RPMI8226 (cell line): ENCODE measurements around the gene ZNF668.
A peak's percentile ranks its signal among the peaks of the same experiment; 100 is the strongest.
"Not testable (repeated sequence)": the region's sequence is repeated elsewhere in the genome, so short reads cannot be mapped to it uniquely, and the experiment has no call there.

Experiments used
- DNase-seq: peaks from one replicate; pipeline ENCODE4 v3.0.0-alpha.2; 2015

The ZNF668 gene

DNA sequence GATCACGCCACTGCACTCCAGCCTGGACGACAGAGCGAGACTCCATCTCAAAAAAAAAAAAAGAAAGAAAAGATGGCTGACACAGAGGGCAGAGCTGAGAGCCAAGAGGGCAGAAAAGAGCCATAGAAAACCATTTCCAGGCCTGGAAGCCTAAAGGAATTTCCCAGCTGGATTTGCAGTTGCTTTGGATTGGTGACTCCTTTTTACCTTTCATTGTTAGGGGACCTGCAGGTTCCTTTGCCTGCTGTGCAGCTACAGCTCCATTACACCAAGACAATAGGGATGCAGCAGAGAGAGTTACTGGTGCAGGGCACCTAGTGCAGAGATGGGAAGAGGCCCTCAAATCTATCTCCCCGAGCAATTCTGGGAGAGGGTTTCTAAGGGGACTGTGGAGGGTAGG lies 18.4 kb downstream of the ZNF668 start:
- no peak for DNase-seq

DNA sequence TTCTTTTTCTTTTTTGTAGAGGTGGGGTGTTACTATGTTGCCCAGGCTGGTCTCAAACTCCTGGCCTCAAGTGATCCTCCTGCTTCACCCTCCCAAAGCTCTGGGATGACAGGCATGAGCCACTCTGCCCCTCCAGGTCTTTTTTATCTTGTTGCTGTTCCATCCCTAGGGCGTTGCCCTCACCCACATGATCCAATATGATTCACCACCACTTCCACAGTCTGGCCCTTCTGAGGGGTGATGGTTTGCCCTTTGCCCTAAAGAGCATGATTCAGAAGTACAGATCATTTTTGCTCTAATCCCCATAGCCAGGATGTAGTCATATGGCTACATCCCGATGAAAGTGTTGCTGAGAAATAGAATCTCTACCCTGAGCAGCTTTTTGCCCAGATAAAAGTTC lies 21.9 kb downstream of the ZNF668 start:
- DNase-seq, result no peak

DNA sequence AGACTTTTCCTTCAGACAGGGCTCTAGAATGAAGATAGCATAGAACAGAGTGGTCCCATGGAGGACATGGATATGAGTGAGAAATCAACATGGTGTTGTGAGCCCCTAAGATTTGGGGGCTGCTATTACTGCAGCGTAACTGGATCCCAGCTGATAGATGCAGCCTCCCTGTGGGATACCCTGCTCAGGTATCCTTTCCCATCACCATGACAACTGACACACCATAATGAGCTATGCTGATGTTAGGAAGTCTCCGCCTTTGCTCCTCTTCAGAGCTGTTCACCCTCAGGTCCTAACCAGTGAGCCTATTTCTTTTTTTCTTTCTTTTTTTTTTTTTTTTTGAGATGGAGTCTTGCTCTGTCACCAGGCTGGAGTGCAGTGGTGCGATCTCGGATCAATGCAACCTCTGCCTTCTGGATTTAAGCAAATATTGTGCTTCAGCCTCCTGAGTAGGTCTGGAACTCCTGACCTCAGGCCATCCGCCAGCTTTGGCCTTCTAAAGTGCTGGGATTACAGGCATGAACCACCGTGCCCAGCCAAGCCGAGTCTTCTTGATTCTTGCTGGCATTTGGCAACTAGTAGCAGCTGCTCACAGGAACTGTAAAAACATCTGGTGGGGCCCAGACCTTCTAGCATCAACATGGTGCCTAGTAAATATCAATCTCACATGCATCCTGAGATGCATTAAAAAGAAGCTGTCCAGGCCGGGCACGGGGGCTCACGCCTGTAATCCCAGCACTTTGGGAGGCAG lies 23.6 kb downstream of the ZNF668 start:
- DNase-seq, result no peak

DNA sequence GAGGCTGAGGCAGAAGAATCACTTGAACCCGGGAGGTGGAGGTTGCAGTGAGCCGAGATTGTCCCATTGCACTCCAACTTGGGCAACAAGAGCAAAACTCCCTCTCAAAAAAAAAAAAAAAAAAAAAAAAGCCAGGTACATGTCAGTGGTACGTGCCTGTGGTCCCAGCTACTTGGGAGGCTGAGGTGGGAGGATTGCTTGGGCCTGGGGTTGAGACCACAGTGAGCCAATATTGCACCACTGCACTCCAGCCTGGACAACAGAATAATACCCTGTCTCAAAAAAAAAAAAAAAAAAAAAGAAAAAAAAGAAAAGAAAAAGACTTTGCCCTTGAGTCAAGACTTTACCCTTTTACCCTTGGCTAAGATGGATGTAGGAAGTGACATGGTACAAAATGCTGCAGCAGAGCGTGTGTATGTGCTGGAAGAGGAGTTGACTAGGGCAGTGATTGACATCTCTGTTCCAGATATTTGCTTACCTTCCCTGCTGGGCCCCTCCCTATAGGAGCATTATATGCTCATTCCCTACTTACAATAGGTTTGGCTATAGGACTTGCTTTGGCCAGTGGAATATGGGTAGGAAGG lies 30.1 kb downstream of the ZNF668 start:
- DNase-seq, result no peak

DNA sequence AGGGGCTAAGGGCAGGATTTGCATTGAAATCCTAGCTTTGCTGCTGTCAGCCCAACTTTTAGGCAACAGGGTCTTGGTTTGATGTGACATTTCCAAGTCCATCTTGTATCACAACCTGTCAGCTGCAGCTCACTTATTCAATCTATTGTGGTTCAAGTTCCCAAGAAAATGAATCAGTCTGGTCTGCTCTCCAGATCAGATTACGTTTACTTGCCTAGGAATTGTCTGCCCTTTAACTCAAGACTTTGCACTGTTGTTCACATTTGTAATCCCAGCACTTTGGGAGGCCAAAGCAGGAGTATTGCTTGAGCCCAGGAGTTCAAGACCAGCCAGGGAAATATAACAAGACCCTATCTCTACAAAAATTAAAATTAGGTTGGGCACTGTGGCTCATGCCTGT lies 30.7 kb downstream of the ZNF668 start:
- no peak for DNase-seq

DNA sequence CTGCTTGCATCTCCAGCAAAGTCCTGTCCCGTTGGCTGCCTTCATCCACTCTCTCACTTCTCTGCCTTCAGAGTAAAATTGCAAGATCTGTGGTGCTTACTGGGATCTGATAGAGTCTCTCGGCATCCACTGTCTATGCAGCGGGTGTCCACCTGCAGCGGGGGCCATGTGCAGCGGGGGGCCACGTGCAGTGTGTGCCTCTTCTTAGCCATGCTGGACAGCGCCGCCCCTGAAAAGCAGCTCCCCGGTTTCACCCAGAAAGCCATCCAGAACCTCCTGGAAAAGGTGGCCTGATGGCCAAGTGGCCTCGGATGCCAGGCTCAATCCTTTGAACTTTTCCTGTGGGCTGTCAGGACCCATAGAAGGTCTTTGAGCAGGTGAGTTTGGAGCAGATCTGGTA lies 31.2 kb downstream of the ZNF668 start:
- no peak for DNase-seq

DNA sequence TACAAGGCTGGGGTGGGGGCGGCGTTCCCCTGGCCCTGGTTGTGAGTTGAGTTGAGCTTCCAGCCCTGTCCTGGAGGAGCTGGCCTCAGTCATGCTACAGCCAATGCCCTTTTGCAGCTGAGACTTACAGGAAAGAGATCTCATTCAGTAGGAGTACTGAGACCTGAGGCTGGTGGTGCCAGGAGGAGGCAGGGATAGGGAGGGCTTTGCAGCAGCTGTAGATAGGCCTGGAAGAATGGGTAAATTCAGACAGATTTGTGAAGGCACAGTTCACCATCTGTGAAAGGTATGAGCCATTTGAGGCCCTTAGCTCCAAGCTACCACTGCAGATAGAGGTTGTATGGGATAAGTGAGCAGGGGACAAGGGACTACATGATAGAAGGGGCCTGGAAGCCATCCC lies 35.0 kb downstream of the ZNF668 start:
- DNase-seq, result no peak

DNA sequence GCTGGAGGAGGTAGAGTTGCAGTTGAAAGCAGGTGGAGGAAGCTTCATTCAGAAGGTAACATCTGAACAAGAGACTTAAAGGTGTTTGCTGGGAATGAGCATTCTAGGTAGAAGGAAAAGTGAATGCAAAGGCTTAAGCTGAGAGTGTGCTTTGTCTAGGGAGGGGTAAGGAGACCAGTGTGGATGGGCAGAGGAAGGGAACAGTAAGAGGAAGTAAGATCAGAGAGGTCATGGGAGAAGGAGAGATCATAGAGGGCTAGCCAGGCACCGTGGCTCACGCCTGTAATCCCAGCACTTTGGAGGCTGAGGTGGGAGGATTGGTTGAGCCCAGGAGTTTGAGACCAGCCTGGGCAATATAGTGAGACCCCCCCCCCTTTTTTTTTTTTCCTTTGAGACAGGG lies 37.3 kb downstream of the ZNF668 start:
- no peak for DNase-seq

DNA sequence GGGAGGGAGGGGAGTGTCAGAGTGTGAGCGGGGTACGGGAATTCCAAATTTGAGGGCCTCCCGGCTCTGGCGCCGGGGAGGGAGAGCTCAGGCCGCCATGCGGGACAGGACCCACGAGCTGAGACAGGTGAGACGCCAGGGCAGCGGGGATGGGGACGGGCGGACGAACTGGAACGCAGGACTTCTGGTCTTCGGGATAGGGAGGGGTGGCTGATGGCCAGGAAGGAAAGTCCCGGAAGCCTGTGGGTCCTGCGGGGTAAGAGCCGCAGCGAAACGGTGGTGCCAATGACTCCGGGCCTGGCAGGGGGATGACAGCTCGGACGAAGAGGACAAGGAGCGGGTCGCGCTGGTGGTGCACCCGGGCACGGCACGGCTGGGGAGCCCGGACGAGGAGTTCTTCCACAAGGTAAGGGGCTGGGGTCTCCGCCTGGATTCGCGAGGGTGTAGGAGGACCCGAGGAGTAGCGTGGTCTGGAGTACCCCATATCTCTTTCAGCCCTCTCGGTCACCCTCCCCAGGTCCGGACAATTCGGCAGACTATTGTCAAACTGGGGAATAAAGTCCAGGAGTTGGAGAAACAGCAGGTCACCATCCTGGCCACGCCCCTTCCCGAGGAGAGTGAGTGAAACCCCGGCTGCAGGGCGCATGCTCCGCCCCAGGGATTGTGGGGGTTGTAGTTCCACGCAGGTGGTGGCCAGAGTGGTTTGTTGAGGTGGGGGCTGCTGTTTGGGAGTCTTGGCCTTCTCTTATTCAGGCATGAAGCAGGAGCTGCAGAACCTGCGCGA lies 40.1 kb downstream of the ZNF668 start:
- DNase-seq, result peak; percentile 92

DNA sequence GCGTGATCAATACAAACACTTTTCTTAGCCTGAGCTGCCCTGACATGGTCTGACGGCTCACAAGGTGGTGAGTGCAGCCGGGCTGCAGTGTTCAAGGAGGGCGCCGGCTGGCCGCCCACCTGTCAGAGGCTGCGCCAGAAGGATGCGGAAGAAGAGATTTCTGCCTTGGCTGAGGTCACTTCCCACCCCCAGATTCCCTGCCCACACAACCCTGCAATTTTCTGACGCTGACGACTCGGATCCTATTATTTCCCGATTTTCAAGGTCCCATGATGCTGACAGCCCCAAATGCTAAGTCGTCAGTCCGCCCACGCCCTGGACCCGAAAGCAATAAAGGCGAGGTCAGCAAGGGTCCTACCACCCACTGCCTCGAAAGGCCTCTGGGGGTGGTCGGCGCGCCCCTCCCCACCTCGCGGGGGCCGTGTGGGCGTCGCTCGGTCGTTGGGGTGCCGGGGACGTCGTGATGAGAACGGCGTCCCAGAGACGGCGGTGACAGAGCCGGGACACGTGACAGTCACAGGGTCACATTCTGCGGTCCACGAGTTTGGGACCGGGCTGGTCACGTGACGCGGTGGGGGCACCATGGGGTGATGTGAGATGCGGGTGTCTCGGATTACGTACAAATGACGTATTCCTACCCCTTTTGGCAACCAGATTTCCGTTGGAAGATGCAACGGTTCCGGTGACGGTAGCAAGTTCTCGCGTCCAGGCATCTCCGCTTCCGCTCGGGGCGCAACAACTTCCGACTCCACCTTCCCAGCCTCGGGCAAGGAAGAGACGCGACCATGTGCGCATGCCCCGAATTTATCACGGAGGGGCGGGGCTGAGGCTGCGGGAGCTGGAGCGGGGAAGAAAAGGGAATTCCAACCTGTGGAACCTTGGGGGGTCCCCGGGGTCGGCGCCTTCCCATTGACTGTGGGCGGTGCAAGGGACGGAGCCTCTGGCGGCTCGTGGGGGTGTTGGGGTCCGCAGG lies 41.0 kb downstream of the ZNF668 start, which contains the start of gene STX4:
Gene STX4 (plus strand): TSS at position 823 of the 973 bp plus-strand sequence. CDS start 248 bp downstream, outside the sequence.
- peak; percentile 98 for DNase-seq

DNA sequence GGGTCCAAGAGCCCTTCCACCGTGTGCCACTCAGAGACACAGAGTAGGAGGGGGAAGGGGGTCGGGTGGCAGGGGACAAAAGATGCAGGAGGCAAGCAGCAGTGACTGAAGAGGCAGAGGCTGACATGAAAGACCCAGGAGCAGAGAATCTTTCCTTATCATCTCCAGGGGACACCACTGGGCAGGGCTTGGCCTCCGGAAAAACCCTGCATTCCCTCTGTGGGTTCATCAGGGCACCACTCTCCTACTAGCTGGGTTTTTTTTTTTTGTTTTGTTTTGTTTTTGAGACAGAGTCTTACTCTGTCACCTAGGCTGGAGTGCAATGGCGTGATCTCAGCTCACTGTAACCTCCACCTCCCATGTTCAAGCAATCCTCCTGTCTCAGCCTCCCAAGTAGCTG lies 42.8 kb downstream of the ZNF668 start:
- DNase-seq, result no peak

DNA sequence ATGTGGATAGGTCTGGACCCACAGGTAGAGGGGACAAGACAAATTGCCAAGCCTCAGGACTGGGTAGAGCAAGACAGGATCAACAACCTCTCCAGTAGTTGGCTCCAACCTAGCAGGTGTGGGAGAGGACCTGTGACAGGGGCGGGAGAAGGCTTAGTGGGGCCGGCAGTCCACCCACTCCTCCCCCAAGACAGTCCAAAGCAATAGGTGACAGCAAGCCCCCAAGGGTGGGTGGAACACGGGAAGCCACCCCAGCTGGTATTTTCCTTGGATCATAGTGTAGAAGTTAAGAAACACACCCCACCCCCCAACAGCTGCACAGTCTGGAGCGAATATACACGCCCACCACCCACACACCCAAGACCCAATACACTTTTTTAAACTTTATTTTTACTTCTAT lies 44.8 kb downstream of the ZNF668 start:
- no peak for DNase-seq

DNA sequence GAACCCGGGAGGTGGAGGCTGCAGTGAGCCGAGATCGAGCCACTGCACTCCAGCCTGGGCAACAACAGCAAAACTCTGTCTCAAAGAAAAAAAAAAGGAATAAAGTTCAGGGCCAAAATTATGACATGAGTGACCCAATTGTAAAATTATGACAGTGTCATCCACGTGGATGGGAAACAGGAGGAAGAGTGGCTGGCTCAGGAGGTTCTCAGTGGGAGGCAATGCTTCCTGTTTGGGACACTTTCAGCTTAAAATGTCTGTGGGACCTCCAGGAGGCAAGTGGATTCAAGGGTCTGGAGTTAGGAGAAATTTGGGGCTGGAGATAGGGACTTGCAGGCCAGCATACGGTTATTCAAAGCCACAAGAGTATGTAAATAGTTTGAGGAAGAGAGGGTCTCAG lies 48.7 kb downstream of the ZNF668 start:
- no peak for DNase-seq

DNA sequence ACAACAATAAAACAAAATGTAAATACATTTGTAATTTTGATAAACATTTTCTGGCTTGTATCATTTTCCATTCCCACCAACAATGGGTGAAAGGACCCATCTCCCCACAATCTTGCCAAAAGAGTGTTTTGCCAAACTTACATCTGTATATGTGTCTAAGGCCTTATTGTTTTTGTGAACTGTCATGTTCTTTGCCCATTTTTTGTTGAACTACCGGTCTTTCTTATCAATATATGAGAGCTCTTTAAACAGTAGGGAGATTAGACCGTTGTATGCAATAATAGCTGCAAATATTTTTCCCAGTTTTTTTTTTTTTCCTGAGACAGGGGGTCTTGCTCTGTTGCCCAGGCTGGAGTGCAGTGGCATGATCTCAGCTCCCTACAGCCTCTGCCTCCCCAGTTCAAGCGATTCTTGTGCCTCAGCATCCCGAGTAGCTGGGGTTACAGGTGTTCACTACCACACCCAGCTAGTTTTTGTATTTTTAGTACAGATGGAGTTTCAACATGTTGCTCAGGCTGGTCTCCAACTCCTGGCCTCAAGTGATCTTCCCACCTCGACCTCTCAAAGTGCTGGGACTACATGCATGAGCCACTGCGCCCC lies 50.3 kb downstream of the ZNF668 start:
- no peak for DNase-seq

DNA sequence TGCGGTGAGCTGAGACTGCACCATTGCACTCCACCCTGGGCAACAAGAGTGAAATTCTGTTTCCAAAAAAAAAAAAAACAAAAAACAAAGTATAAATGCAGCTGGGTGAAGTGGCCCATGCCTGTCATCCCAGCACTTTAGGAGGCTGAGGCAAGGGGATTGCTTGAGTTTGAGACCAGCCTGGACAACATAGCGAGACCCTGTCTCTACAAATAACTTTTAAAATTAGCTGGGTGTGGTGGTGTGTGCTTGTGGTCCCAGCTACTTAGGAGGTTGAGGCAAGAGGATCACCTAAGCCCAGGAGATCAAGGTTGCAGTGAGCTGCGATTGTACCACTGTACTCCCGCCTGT lies 50.8 kb downstream of the ZNF668 start:
- DNase-seq, result no peak

DNA sequence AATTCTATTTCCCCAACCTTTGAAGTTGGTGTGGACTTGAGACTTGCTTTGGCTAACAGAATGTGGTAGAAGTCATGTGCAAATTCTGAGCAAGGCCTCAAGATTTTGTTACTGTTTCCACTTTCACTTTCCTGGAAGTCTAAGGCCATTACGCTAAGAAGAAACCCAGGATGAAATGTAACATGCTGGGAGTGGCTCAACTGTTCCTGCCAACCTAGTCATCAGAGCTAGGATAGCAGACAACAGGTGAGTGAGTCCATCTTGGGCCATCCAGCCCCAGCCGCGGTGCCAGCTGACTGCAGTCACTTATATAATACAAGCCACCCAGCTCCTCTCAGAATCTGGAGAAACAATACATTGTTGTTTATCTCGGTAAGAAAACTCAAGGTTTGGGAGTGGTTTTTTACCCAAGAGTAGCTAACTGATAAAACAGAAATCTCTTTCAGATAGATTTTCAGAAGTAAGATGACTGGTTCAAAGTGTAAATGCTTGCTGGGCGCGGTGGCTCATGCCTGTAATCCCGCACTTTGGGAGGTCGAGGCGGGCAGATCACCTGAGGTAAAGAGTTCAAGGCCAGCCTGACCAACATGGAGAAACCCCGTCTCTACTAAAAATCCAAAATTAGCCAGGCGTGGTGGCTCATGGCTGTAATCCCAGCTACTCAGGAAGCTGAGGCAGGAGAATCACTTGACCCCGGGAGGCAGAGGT lies 51.3 kb downstream of the ZNF668 start:
- no peak for DNase-seq

DNA sequence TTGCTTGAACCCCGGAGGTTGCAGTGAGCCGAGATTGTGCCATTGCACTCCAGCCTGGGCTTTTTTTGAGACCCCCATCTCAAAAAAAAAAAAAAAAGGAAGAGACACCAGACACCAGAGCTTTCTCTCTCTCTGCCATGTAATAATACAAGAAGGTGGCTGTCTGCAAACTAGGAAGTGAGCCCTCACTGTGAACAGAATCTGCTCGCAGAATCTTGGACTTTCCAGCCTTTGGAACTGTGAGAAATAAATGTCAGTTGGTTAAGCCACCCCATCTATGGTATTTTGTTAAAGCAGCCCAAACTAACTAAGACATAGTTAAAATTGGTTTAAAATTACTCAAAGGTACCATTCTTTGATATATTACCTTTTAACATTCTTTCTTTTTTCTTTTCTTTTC lies 53.5 kb downstream of the ZNF668 start:
- no peak for DNase-seq

DNA sequence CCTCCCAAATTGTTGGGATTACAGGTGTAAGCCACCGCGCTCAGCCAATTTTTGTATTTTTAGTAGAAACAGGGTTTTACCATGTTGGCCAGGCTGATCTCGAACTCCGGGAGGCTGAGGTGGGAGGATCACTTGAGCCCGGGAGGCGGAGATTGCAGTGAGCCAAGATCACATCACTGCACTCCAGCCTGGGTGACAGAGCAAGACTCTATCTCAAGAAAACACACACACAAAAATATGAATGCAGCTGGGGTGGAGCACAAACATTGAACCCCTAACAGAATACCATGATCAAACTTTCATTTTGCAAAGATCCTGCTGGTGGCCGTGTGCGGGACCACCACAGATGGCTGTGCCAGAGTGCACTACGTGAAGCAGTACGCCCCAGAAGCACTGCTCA lies 56.3 kb downstream of the ZNF668 start:
- not testable (repeated sequence) for DNase-seq

DNA sequence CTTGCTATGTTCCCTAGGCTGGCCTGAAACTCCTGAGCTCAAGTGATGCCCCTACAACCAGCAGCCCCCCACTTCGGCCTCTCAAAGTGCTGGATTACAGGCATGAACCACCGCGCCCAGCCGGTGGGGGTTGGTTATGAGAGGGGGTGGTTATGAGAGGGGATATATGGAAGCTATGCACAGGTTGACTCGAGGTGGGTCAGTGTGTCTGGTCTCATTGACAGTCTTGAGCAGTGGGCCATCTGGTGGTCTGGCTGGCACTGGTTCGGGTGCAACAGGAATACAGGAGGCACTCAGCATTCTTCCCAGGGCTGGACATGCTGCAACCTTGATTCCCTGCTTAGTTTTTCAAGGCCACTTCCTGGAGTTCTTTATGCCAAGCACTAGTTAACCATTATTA lies 58.0 kb downstream of the ZNF668 start:
- no peak for DNase-seq

DNA sequence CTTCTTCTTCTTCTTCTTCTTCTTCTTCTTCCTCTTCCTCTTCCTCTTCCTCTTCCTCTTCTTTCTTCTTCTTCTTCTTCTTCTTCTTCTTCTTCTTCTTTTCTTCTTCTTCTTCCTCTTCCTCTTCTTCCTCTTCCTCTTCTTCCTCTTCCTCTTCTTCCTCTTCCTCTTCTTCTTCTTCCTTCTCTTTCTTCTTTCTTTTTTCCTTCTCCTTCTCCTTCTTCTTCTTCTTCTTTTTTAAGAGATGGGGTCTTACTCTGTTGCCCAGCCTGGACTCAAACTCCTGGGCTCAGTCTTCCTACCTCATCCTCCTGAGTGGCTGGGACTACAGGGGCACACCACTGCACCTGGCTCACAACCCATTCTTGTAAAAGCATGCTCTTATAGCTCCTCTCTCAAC lies 60.7 kb downstream of the ZNF668 start:
- DNase-seq, result not testable (repeated sequence)

DNA sequence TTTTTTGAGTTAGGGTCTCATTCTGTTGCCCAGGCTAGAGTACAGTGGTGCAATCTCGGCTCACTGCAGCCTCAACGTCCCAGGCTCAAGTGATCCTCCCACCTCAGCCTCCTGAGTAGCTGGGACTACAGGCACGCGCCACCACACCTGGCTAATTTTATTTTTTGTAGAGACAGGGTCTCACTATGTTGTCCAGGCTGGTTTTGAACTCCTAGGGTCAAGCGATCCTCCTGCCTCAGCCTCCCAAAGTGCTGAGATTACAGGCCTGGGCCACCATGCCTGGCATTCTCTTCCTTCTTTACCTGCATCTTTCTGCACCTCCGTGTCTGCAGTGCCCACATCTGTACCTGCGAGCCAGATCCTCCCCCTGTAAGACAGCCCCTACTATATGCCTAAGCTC lies 62.2 kb downstream of the ZNF668 start:
- not testable (repeated sequence) for DNase-seq
